ENCODE measurements around the gene LAMA5.

The LAMA5 gene

DNA sequence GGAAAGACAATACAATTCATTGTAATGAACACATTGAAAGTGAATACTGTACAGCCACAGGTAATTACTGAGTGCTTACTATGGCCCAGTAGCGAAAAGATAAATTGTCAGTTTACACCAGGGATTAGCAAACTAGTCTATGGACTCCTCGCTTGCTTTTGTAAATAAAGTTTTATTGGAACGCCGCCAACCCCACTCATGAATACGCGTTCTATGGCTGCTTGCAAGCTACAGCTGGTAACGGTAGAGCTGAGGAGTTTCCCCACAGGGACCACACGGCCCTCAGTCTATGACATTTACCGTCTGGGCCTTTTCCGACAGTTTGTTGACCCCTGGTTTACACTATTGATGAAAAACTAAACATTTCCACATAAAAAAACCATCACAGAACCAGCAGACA is 24.2 kb downstream of the LAMA5 start:
- DNase-seq: no peak

DNA sequence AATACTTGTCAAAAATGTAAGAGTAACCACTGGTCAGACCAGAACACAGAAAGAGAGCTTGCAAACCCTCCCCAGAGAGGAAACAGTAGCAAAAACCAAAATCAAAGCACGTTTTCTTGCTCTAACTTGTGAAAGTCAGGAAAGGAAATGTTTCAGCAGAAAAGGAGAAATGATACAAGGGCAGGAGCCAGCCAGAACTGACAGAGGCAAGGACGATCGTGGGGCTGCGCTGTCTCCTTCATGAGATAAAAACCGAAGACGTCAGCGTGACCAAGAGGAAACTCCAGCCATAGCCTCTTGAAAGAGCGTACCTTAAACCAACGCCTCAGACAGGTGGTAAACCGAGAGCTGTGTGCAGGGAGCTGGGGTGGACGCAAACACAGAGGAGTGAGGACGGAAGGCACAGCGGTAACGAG is 27.5 kb downstream of the LAMA5 start:
- no peak for DNase-seq

DNA sequence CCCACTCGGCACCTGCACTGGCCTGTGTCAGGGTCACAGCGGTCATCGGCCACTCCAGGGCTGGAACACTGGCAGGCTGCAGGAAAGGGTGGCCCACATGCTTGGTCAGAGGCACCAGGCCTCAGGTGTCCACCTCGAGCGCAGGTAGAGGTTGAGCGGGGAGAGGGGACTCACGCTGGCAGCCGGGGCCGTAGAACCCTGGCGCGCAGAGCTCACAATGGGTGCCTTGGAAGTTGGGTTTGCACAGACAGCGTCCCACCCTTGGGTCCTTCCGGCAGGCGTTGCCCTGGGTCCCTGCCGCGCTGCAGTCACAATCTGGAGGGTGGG is 28.9 kb downstream of the LAMA5 start:
- DNase-seq: no peak

DNA sequence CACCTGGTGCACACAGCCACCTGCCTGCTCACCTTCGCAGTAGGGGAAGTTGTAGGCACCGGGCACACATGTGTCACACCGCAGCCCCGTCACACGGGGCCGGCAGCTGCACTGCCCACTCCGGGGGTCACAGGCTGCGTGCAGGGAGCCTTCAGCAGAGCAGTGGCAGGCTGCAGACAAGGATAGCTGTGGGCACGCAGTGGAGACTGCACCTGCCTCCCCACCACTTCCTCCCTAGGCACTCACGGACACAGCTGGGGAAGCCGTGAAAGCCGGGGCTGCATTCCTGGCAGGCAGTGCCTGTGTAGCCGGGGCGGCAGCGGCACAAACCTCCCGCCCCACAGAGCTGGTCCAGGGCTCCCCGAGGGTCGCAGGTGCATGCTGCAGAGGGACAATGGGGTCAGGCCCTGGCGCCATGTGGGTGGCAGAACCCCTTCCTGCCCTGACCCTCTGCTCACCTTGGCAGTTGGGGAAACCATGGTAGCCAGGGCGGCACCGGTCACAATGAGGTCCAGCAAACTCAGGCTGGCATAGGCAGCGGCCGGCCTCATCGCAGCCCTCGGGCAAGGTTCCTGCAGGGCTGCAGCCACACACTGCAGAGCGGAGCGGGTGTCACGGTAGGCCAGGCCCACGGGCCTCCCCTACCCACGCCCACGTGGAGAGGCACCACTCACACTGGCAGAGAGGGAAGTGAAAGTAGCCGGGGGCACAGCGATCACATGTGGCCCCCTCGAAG is 29.4 kb downstream of the LAMA5 start:
- DNase-seq: no peak

DNA sequence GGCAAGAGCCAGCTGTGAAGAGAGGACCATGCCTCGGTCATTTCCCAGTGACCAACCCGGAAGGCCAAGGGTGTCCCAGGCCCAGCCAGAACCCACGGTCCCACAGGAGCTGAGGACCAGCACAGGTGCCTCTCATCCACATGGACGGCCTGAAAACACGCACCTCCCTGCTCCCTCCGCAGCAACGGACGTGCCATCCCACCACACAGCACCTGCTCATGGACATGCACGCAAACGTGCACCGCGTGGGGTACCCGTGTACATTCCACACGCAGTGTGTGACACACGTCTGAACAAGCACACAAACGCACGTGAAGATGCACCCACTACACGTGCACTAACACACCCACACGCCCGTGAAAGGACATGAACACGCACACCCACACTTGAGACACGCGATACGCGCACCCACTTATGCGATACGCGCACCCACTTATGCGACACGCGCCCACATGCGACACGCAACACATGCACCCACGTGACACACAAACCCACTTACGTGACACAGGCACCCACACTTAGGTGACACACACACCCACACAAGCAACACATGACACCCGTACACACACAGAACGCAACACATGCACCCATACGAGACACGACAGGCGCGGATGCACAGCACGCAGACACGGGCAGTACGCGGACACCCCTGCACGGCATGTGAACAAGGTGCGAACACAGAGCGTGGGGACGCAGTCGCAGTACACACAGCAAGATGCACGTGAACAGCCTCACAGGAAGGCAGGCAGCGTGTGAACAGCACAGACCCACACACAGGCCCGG is 30.1 kb downstream of the LAMA5 start:
- DNase-seq: no peak

DNA sequence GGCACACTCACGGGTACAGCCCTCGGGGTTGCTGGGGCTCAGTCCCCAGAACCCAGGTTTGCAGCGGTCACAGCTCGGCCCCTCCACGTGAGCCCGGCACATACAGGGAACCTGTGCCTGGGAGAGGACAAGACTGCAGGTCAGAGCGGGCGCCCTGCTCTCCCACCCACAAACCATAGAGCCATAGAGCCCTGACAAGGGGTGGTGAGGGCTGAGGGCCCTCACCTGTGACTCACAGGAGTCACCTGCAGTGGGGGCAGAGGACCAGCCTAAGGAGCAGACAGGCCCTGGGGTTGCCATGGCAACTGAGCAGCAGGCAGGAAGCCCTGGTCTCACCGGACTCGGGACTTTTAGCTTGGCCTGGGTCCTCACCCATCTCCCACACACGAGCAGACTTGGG is 30.8 kb downstream of the LAMA5 start:
- no peak for DNase-seq

DNA sequence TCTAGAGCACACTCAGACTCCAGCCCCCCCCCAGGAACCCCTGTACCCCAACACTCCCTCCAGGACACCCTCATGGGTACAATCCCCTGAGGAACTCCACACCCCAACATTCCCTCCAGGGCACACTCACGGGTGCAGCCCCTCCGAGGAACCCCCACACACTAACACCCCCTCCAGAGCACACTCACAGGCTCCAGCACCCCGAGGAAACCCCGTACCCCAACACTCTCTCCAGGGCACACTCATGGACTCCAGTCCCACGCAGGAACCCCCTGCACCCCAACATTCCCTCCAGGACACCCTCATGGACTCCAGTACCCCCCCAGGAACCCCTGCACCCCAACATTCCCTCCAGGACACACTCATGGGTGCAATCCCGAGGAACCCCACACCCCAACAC is 31.6 kb downstream of the LAMA5 start:
- no peak for DNase-seq

DNA sequence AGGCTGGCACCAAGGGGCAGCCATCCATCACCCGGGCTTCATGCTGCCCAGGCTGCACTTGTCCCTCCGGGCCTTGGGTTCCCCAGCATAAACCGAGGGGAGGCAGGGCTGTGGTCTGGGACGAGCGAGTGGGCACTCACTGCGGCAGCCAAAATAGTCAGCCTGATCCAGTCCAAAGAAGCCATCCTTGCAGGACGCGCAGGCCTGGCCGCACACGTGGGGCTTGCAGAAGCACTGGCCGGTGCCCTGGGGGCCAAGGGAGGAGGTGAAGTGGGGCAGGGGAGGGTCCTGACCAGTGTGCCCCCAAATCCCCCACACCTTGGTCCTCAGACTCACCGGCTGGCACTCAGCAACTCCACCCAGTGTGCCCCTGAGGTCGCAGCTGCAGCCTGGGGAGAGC is 32.2 kb downstream of the LAMA5 start:
- no peak for DNase-seq

DNA sequence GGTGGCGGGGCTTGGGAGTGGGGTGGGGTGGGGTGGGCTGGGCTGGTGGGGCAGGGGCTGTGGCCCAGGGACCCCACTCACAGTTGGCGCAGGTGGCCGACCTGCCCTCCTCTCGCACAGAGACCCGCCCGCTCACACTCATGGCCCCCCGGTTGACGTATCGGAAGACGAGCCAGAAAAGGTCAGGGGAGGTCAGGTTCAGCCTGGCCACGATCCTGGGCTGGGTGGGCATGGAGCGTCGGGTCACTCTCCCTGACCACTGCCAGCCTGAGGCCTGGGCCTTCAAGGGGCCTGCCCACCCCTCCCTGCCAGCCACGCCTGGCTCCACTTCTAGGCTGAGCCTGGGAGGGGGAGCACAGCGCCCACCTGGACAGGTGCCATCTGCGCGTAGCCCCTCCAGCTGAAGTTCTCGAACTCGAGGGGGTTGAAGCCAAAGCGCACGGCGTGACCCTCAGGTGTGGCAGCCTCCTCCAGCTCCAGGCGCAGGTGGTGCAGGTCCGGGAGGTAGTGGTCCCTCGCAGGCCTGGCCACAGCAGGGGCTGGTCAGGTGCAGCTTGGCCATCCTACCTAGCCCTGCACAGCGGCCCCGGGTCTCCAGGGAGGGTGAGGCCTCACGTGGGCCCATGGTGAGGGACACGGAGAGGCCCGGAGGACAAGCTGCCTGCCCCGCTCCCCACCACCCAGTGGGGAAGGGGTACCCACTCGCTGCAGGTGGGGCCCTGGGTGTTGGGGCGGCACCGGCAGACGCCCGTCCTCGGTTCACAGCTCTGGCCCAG is 33.1 kb downstream of the LAMA5 start:
- DNase-seq: no peak

DNA sequence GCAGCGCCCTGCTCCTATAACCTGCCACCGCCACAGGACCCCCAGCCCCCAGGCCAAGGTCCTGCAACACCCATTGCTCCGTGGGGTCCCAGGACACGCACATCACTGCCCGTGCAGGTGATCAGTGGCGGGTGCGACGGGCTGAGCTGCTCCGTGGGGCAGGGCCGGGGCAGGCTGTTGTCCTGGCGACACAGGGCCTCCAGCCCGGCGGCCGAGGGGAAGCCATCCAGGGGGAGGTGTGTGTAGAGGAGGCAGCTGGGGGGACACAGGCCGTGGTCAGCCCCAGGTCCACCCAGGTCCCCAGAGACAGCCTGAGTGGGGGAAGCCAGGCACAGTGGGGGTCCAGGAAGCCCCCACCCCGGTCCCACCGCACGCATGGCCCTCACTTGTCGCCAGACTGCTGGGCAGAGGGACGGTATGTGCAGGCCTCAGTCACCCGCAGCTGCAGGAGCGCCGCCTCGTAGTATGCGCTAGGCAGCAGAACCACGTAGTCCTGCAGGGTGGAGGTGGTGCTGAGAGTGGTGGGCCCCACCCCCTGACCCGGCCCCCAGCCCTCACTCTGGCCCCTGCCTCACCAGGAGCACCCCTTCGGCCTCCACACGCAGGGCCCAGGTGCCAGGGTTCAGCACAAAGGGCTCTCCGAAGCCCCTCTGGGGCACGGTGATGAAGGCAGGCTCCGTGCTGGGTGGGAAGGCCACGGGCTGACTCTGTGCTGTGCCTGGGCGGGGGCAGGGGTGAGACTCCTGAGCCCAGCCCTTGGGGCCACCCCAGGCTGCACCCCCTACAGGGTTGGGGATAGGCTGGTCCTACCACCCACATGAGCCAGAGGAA is 33.9 kb downstream of the LAMA5 start:
- no peak for DNase-seq

DNA sequence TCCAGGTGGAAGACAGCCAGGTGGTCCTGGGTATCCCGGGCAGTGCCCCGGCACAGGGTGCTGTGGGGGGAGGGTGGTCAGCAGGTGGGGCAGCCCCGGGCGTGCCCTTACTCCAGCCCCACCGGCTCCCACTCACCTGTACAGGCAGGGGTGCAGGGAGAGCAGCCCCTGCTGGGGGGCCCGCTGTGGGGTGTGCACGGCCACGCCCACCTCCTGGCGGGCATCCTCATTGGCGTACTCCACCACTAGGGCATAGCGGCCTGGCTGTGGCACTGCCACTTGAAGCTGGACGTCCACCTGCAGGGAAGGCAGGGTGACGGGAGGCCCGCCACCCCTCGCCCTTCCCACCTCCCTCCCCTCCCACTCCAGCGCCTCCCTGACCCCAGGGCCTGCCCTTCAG is 34.7 kb downstream of the LAMA5 start:
- no peak for DNase-seq

DNA sequence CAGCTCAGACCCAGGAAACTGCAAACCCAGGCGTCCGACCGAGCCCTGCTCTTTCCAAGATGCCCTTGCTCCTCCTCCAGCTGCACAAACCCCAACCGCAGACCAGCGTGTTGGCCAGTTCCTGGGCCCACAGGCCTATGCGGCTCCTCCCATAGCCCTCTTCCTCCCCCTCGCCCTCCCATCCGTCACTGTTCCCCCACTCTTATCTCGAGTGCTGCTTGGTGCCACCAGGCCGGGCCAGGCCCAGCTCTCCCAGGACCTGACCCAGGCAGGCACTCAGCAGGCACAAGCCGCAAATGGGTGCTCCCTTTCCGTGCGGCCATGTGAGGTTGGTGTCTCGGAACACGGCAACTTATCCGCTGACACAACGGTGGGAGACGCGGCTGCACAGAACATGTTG is 35.8 kb downstream of the LAMA5 start:
- DNase-seq: no peak

DNA sequence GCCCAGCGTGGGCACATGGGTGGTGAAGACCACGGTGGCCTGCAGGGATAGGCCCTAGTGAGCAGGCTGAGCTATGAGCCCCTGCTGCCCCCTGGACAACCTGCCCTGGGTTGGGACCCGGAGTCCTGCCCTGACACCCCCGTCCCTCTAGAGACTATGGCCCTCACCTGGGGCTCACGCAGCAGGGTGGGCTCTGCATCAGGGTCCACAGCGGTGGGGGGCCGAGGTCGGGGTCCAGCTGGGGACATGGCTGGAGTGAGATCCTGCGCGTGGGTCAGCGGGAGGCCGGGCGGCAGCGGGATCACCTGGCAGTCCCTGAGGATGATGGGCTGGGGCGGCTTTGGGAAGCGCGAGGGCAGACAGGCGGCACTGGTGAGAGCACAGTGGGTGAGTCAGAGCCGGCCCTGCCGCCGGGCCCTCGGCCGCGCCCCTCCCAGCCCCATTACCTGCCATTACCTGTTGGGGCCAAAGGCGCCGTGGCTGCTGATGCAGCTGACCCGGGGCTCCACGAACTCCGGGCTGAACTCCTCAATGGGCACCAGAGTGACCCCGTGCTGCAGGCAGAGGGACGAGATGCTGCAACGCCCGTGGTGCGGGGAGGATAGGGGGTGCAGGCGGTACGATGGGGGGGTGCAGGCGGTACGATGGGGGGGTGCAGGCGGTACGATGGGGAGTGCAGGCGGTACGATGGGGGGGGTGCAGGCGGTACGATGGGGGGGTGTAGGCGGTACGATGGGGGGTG is 36.4 kb downstream of the LAMA5 start:
- DNase-seq: no peak

DNA sequence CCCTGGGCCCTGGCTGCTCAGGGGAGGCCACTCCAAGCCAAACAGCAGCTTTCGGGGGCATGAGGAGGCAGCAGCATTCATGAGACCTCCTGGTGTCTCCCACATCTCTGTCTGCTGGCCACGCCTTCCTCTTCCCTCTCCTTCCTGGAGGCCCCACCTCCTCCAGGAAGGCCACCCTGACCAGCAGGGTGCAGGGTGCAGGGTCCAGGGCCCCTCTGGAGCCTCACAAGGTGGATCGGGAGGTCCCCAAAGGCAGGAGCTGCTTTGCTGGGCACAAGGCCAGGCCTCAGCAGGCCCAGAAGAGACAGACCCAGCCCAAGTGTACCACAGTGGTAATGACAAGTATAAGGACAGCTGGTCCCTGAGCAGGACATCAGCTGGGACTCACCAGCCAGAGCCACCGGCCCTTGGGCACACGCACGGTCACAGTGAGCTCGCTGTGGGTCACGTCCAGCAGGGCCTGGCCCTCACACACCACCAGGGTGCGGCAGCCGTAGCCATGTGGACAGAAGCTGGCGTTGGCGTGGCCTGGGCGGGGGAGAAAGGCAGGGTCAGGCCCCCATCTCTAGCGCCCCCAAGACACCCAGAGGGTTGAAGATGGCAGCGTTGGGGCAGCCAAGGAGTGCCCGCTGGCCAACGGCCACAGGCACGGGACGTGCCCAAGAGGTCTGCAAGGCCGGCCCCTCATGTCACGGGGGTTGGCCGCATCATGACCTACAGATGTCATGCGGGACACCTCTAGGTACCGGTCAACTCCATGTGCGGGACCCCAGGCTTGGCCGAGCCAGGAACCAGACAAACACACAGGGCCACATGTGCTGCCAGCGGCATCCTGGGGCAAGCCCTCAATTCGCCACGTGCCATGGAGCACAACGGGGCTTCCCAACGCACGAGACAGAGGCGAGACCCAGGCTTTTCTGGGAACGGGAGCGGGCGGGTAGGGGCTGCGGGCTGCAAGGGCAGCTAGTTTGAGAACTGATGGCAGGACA is 37.4 kb downstream of the LAMA5 start:
- no peak for DNase-seq

DNA sequence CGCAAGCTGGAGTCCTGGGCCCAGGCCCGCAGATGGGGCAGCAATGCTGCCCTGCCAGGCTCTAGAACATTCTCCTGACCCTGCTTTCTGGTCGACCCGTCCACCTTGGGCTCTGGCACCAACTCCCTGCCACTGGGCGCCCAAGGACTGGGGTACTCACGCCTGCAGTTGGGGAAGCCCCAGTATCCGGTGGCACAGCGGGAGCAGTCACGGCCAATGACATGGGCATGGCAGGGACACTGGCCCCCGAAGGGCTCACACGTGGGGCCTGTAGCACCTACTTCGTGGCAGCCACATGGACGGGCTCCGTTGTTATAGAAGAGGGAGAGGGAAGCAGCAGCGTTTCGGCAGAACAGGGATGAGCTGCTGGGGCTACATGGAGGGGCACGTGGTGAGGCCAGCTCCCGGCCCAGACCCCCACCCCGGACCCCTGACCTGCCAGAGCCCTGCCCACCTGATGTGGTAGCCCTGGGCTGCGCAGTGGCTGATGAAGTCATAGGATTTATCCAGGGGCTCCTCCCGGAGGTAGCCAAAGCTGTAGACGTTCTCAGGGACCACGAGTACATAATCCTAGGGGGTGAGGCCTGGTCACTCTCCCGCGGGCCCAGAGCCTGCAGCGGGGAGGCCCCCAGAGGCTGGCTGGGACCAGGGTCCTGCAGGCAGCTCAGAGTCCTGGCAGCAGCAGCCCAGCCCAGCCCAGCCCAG is 38.3 kb downstream of the LAMA5 start:
- DNase-seq: no peak

DNA sequence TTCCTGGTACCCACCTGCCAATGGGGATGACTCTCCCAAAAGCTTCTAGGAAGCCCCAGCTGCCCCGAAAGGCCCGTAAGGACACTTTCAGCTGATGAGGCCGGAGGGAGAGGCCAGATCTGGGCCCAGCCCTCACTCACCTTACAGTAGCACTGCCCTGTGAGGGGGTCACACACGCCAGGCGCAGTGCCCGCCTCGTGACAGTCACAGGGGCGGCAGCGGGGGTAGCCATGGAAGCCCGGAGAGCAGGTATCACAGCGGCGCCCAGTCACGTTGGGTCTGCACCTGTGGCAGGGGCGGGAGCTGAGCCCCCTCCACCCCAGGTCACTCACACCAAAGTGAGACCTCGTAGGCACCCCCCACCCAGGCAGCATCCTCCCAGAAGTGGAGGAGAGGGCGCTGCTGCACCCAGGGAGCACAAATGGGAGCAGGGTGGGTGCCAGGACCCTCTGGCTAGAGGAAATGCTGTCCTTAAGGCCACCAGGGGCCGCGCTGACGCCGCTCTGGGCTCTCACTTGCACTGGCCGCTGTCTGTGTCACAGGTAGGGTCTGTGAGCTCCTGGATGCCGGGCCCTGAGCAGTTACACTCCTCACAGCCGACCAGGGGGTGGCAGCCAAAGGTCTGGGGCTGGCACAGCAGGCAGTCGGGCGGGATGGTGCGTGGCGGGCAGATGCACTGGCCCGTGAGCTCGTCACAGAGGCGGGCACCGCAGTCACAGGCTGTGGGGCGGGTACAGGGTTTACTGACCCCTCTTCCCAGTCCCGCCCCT is 39.2 kb downstream of the LAMA5 start:
- no peak for DNase-seq

DNA sequence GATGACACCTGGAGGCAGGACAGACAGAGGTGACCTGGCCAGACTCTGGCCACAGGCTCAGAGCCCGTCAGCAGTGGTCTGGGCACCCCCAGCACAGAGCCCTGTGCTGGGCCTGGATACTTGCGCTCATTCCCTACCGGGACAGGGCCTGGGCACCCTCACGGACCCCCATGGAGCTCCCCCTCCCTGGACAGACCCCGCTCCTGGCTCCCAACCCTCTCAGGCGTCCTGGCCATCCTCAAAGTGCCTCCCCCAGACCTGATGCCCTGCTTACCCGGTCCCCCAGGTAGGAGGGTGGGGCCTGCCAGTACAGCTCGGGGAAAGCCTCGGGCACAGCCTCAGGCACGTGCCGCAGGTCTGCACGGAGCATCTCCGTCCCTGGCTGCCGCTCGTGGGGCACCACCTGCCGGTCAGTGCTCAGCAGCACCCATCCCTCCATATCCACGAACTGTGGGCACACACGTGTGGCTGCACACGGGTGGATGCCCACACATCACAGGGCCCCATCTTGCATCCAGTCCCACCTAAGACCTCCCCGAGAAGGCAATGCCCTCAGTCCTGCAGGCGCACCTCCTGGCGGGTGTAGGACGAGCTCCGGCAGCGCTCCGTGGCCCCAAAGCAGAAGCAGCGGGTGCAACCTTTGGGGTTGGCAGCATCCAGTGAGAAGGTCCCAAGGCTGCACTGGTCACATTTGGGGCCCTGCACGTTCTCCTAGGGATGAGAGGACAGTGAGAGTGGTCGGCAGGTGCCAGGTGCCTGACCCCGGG is 40.0 kb downstream of the LAMA5 start:
- DNase-seq: no peak

DNA sequence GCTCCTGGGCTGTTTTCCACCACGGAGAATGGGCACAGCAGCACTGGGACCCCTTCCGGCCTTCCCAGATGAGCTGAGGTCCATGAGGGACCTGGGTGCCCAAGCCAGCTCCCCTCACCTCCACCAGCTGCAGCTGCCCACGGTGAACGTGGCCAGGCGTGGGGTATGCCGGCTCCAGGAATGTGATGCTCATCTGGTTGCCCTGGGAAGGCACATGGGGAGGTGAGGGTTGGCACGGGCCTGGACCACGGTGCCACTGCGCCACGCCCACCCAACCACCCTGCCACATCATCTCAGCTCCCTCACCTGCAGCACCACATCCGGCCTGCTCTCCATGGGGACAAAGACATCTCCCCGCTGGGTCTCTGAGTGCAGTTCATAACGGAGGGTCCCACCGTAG is 40.6 kb downstream of the LAMA5 start:
- DNase-seq: no peak

Measured in activated CD4-positive, alpha-beta T cell treated with anti-CD3 and anti-CD28 coated beads for 48 hours (primary cell).